WTC11 (cell line): ENCODE data around the gene ABHD1.

Experiments used
- ATF2 ChIP-seq: sonication (generic); formaldehyde crosslinking; IDR thresholded peaks from 2 replicates; pipeline ENCODE4 v1.8.1; 2022; ENCODE audit warnings: low read depth, missing genetic modification reagents, borderline replicate concordance
- CREM ChIP-seq: sonication (generic); formaldehyde crosslinking; IDR thresholded peaks from 2 replicates; pipeline ENCODE4 v1.8.1; 2022; ENCODE audit warnings: mild to moderate bottlenecking, missing genetic modification reagents, moderate library complexity
- CTCF ChIP-seq: fragments of 200-600 bp; IDR thresholded peaks from 2 replicates; pipeline ENCODE4 v1.8.0; 2022; ENCODE audit warnings: antibody characterized with exemption

DNA sequence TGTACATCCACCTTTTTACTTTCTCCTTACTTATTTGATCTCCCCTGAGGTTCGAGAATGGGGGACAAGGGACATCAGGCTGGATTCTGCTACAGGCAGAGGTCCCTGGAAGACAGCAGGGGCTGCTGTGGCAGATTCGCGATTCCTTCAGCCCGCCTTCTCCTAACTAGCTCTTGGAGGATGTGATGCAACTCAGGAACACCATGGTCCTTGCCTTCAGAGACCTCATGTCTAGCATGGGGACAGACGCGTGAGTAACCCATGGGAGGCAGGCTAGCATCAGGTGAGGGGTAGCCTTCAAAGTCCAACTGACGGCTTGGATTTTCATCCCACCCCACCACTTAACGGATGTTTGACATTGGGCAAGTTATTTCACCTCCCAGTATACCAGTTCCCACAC, 24.3 kb downstream of the ABHD1 start:
- TF ChIP-seq CREM (no peak), ATF2 (CRISPR knock-in tag) (no peak), CTCF (no peak)
